GM10847 (cell line): Measurements from ENCODE around the gene PTPRT.

Source experiments
- POLR2A ChIP-seq: IDR thresholded peaks from 2 replicates; pipeline ENCODE4 v1.6.1; 2011; ENCODE audit not compliant: insufficient read length; ENCODE audit errors: extremely low read depth

PTPRT gene

GRCh38 chr20:43191946-43192863 lies 2.5 kb upstream of the PTPRT start:
- no peak for TF ChIP-seq POLR2A

DNA sequence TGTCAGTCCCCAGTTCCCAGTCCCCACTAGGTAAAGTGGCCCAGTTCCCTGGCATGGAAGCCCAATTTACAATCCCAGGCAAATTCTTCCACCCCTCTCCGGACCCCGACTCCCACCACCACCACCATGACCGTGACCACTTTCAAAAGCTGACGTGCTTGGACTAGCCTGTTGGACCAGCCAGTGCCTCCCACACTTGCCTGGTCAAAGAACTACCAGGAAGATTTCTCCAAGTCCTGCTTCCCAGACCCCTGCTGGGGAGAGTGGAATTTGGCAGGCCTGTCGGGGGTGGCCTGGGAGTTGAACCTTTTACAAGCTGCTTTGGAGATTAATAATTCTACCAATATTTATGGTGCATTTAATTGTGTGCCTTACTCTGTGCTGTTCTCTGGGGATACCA lies 1.4 kb upstream of the PTPRT start:
- no peak for TF ChIP-seq POLR2A

GRCh38 chr20:43190332-43190953 lies 737 bp upstream of the PTPRT start:
- TF ChIP-seq POLR2A, result no peak

- no peak for TF ChIP-seq POLR2A
Measured at GRCh38 chr20:43188861-43189553, 699 bp downstream of the PTPRT start.

DNA sequence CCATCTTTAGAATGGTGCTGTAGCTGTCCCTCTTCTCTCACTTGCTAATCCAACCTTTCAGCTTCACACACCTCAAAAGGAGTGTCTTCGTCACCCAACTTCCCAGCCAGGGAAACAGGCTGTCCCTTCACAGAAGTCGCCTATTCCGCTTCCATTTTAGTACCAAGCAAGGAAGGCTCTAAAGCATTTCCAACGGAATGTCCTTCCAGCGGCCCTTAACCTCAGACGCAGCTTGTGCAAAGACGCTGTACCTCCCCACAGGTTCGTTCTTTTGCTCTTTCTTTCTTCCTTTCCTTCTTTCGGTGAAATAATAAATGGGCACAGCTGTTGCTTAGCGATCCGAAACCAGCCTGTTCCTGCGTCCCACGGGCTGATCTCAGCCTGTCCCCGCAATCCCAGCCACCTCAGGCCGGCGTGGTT lies 1.5 kb downstream of the PTPRT start:
- TF ChIP-seq POLR2A, result no peak

- TF ChIP-seq POLR2A, result no peak
Measured at GRCh38 chr20:43187476-43188233, 2.1 kb downstream of the PTPRT start.

GRCh38 chr20:43186312-43186711 lies 3.4 kb downstream of the PTPRT start:
- TF ChIP-seq POLR2A, result no peak

GRCh38 chr20:43185901-43186300 lies 3.8 kb downstream of the PTPRT start:
- no peak for TF ChIP-seq POLR2A

DNA sequence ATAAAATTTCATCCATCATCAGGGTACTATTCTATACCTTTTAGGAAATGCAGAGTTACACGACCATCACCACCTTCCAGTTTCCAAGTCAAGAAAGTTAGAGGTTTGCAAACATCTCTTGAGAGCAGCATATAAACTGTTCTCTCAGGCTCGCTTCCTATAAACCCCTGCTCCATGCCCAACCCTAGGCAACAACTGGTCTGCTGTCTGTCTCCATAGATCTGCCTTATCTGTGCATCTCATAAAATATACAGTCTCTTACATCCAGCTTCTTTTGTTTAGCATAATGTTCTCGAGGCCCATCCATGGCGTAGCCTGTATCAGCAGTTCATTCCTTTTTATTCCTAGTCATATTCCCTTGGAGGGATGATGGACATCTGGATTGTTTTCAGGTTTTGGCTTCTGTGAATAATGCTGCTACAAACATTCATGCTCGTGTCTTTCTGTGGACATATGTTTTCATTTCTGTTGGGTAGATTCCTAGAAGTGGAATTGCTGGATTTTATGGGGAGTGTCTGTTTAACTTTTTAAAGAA lies 6.1 kb downstream of the PTPRT start:
- TF ChIP-seq POLR2A, result no peak

- no peak for TF ChIP-seq POLR2A
Measured at GRCh38 chr20:43178080-43178479, 11.6 kb downstream of the PTPRT start.

GRCh38 chr20:43176726-43177125 lies 13.0 kb downstream of the PTPRT start:
- no peak for TF ChIP-seq POLR2A

- TF ChIP-seq POLR2A, result no peak
Measured at GRCh38 chr20:43171930-43172329, 17.8 kb downstream of the PTPRT start.

GRCh38 chr20:43170771-43171170 lies 18.9 kb downstream of the PTPRT start:
- TF ChIP-seq POLR2A, result no peak

- no peak for TF ChIP-seq POLR2A
Measured at GRCh38 chr20:43167615-43168014, 22.1 kb downstream of the PTPRT start.

GRCh38 chr20:43167021-43167420 lies 22.7 kb downstream of the PTPRT start:
- no peak for TF ChIP-seq POLR2A
